HTR-8/SVneo (cell line): Measurements from ENCODE around the gene KRTAP2-1.
"Not testable (repeated sequence)": the region's sequence is repeated elsewhere in the genome, so short reads cannot be mapped to it uniquely, and the experiment has no call there.

ENCODE experiments used
- DNase-seq: peaks from one replicate; pipeline ENCODE4 v3.0.0; 2011; ENCODE audit warnings: low spot score, mixed read lengths; ENCODE audit not compliant: insufficient read length
- FAIRE-seq: peaks from 2 replicates; lab custom pipeline; 2011; peaks lifted over from hg19 to GRCh38; lab: Jason Lieb, UNC

The KRTAP2-1 gene

DNA sequence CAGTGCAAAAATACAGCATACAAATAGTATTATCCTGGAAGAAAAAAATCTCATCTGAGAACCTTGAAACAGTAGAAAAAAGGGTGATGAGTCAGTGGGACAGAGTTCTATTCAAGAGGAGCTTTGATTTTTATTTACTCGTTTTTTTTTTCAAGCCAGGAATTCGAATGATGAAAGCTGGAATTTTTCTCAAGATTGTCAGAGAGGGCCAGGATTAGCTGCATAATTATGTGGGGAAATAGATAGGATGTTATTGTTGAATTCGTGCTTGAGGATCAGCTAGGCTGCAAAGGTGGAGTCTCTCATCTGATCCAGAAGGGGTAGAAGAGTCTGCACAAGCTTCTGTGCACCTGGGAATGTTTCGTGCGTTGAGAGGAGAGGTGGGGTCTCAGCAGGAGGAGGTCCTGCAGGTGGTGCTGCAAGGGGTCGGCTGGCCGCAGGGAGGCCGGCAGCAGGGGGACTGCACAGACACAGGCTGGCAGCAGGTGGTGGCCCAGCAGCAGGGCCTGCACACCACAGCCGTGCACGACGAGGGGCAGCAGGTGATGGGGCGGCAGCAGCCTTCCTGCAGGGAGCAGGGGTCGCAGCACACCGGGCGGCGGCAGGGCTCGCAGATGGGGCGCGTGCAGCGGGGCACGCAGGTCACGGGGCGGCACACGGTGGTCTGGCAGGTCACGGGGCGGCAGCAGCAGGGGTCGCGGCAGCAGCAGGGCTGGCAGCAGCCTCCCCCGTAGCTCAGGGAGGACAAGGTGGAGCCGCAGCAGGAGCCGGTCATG lies 12.3 kb upstream of the KRTAP2-1 start:
- DNase-seq: peak; percentile 45
- FAIRE-seq: not testable (repeated sequence)

DNA sequence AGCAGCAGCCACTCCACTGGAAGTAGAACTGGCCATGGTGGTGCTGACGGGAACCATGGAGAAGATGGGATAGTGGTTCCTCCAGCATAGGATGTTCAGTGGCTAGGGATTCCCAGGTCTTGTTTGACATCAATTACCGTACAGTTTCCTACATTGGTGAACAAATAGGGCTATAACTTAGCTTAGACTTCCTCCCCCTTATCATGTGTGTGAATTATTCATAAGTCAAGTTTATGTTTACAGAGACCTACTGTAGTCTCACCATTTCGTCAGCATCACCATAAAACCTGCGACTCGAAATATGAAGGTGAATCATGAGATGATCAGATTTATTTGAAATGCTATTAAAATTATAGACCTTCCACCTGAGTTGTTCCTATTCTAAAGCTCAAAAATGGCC lies 11.6 kb upstream of the KRTAP2-1 start:
- no peak for DNase-seq
- FAIRE-seq: no peak

DNA sequence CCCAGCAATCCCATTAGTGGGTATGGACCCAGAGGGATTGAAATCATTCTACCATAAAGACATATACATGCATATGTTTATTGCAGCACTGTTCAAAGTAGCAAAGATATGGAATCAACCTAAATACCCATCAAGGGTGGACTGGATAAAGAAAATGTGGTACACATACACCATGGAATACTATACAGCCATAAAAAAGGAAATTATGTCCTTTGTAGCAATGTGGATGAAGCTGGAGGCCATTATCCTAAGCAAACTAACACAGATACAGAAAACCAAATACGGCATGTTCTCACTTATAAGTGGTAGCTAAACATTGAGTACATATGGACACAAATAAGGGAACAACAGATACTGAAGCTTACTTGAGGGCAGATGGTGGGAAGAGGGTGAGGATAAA lies 10.4 kb upstream of the KRTAP2-1 start:
- FAIRE-seq (peak; percentile 64), DNase-seq (no peak)

DNA sequence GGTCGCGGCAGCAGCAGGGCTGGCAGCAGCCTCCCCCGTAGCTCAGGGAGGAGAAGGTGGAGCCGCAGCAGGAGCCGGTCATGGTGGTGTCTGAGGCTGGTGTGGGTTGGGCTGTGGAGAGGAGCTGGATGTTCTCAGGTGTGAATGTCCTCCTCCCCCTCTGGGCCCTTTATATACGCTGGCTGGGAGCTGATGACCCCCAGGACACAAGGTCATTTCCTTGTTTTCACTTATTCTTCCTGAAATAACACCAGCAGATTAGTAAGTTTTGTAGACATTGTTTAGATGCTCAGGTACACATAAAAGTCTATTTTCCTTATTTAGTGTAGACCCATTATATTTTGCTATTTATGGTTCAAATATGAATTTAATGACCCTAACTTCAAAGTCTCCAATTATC lies 8.0 kb upstream of the KRTAP2-1 start, which contains the start of gene KRTAP2-2:
TSS of gene KRTAP2-2 (minus strand) at position 101 of the 400 bp plus-strand sequence. CDS start at position 82, 19 bp downstream.
- not testable (repeated sequence) for FAIRE-seq, DNase-seq

DNA sequence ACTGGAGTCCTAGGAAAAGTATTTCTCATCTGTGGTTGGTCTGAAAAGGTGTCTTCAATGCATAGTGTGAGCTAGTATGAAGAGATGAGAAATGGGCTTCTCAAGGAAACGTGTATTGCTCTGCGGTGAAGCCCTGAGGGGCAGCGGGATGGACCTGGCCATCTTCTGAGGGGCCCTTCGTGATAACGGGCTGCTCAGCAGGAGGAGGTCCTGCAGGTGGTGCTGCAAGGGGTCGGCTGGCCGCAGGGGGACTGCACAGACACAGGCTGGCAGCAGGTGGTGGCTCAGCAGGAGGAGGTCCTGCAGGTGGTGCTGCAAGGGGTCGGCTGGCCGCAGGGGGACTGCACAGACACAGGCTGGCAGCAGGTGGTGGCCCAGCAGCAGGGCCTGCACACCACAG lies 7.4 kb upstream of the KRTAP2-1 start:
- DNase-seq, FAIRE-seq: not testable (repeated sequence)

DNA sequence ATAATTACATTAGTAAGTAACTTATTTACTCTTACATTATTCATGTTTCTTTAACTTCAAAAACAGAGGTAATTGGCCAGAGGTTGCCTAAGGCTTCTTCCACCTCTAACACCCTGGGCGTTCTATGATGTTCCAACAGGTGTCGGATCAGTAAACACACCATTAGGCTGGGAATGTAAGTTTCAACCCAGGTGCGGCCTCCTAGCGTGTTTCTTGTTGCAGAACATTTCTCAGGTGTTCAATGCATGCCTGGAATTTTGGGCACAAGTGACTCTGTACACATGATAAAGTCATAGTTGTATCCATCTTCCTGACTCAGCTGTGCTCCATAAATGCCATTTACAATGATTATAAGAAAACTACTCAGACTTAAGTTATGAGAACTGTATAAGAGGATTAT lies 6.9 kb upstream of the KRTAP2-1 start:
- DNase-seq: no peak
- no peak for FAIRE-seq

DNA sequence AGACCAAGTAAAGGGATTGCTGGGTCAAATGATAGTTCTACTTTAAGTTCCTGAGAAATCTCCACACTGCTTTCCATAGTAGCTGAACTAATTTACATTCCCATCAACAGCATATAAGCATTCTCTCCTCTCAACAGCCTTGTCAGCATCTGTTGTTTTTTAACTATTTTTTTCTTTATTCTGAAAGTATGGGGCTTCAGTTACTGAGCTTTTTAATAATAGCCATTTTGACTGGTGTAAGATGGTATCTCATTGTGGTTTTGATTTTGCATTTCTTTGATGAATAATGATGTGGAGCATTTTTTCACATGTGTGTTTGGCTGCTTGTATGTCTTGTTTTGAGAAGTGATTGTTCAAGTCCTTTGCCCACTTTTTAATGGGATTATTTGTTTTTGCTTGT lies 5.5 kb upstream of the KRTAP2-1 start:
- FAIRE-seq (no peak), DNase-seq (no peak)

DNA sequence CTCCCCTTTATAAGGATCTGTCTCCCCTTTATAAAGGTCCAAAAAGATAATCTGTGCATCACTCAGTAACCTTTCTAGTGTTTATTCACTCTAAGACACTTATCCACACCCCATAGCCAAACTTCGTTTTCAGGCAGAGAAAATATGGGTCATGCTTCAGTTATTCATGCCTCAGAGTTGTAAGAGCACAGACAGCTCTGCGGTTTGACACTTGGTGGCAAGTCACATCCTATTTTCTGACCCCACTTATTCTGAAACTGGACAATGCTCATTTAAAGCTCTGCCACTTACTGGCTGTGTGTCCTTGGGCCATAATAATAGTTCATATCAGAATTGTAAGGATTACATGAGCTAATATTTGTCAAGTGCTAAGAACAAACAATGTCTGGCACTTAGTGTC lies 2.0 kb upstream of the KRTAP2-1 start:
- DNase-seq: peak; percentile 53
- FAIRE-seq: peak; percentile 84

DNA sequence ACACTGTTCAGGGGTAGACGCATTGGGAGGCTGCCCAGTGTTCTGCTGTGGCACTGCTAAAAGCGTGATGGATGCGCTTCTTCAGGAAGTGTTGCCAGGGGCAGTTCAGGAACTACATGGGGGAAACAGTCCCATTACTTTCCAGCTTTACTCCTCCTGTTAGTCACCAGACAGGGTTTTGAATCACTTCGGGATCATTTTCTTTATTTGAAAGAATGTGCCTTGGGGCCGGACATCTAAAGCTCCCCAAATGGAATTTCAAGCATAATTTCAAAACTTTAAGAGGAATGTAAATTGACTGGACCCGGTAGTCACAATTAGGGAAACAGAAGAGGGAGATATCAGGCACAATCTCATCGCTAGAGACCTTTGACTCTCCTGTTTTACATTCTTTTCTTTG lies 1.3 kb upstream of the KRTAP2-1 start:
- DNase-seq: peak; percentile 62
- FAIRE-seq: peak; percentile 68

DNA sequence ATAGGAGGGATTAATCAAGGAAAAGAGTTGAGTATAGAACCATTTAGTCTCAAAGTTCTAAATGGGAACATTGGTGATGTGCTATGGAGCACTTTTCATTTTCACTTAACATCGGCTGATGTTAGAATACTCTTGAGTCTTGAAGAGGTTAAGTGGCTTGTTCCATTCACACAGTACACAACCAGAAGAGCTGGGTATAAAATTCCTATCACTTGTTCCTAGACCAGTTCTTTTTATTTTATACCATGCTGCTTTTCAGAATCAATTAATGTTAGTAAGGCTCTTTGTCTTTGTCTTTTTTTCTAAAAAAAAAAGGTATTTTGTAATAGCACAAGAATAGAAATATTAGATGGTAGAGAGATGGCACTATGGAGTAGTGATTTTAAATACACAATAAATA lies 4.2 kb downstream of the KRTAP2-1 start:
- no peak for FAIRE-seq
- no peak for DNase-seq

DNA sequence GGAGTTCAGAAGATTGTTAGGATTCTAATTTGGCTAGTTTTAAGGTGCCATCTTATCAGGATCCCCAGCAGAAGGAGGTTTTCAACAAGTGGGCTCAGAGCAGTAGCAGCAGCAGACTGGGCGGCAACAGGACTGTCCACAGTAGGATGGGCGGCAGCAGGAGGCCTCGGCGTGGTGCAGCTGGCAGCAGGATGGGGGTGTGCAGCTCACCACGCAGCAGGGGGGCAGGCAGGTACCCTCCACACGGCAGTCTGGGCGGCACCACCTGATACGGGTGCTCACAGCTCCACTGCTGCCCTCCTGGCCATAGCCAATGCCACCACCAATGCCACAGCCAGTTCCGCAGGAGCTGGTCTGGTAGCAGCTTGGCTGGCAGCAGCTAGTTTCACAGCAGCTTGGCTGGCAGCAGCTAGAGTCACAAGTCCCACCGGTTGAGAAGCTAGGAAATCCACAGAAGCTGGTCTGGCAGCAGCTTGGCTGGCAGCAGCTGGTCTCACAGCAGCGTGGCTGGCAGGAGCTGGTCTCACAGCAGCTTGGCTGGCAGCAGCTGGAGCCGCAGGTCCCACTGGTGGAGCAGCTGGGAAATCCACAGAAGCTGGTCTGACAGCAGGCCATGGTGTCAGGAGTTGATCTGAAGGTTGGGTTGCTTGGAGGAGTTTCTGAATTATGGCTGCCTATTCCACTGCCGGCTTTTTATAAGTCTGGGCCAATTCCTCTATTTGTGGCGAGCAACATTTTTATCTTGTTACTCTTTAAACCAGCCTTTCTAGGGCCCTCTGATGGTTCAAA lies 6.1 kb downstream of the KRTAP2-1 start, which contains the start of gene KRTAP1-1:
TSS of gene KRTAP1-1 (minus strand) at position 668 of the 789 bp plus-strand sequence. CDS start at position 615, 53 bp downstream.
- DNase-seq: not testable (repeated sequence)
- FAIRE-seq: peak; percentile 96

DNA sequence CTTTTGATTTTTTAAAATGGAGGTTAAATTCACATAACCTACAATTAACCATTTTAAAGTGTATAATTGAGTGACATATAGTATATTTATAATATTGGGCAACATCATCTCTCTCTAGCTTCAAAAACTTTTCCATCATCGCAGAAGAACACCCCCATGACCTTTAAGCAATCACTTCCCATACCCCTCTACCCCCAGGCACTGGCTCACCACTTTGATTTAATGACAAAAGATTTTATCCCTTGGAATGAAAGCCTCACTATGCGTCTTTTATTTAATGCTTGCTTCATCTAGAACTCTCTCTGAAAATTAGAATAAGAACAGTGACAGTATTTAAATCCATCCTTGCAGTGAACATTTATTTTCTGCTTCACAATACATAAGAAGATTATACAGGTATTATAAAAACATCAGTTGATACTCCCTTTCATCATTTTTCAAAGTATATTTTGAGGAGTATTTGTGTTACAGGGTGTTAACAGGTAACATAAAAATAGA lies 9.2 kb downstream of the KRTAP2-1 start:
- DNase-seq: no peak
- no peak for FAIRE-seq

DNA sequence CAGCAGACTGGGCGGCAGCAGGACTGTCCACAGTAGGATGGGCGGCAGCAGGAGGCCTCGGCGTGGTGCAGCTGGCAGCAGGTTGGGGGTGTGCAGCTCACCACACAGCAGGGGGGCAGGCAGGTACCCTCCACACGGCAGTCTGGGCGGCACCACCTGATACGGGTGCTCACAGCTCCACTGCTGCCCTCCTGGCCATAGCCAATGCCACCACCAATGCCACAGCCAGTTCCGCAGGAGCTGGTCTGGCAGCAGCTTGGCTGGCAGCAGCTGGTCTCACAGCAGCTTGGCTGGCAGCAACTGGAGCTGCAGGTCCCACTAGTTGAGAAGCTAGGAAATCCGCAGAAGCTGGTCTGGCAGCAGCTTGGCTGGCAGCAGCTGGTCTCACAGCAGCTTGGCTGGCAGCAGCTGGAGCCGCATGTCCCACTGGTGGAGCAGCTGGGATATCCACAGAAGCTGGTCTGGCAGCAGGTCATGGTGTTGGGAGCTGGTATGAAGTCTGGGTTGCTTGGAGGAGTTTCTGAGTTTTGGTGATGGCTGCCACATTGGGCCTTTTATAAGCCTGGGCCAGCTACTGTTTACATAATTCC lies 12.7 kb downstream of the KRTAP2-1 start, which contains the start of gene KRTAP1-3:
TSS of gene KRTAP1-3 (minus strand) at position 529 of the 590 bp plus-strand sequence. CDS start at position 476, 53 bp downstream.
- DNase-seq: not testable (repeated sequence)
- FAIRE-seq: peak; percentile 91

DNA sequence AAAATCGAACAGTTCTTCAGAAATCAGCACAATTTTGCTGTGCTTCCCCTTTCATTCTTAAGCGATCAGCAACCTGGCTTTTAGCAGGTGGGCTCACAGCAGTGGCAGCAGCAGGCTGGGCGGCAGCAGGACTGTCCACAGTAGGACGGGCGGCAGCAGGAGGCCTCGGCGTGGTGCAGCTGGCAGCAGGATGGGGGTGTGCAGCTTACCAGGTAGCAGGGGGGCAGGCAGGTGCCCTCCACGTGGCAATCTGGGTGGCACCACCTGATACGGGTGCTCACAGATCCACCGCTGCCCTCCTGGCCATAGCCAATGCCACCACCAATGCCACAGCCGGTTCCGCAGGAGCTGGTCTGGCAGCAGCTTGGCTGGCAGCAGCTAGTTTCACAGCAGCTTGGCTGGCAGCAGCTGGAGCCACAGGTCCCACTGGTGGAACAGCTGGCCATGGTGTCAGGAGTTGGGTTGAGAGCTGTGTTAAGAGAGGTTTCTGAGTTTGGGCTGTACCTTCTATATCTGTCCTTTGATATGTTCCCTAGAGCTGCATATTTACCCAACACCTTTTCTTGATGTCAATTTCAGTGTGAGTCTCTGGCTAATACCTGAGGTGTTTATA lies 17.4 kb downstream of the KRTAP2-1 start, which contains the start of gene KRTAP1-4:
TSS of gene KRTAP1-4 (minus strand) at position 563 of the 613 bp plus-strand sequence. CDS start at position 446, 117 bp downstream.
- peak; percentile 92 for FAIRE-seq
- DNase-seq: no peak

DNA sequence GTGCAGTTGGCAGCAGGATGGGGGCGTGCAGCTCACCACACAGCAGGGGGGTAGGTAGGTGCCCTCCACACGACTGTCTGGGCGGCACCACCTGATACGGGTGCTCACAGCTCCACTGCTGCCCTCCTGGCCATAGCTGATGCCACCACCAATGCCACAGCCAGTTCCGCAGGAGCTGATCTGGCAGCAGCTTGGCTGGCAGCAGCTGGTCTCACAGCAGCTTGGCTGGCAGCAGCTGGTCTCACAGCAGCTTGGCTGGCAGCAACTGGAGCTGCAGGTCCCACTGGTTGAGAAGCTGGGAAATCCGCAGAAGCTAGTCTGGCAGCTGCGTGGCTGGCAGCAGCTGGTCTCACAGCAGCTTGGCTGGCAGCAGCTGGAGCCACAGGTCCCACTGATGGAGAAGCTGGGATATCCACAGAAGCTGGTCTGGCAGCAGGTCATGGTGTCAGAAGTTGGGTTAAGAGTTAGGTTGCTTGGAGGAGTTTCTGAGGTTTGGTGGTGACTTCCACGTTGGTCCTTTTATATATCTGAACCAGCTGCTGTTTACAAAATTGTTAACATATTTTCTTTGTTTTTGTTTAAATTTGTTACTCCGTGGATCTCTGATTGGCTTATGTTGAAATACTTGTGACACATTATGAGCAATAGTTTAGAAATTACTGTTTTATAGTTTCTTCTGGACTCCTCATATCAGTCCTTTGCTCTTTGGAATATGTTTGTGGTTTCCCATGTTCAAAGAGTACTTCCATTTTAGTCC lies 20.2 kb downstream of the KRTAP2-1 start, which contains the start of gene KRTAP1-5:
TSS of gene KRTAP1-5 (minus strand) at position 494 of the 757 bp plus-strand sequence. CDS start at position 441, 53 bp downstream.
- FAIRE-seq: peak; percentile 62
- DNase-seq: no peak

DNA sequence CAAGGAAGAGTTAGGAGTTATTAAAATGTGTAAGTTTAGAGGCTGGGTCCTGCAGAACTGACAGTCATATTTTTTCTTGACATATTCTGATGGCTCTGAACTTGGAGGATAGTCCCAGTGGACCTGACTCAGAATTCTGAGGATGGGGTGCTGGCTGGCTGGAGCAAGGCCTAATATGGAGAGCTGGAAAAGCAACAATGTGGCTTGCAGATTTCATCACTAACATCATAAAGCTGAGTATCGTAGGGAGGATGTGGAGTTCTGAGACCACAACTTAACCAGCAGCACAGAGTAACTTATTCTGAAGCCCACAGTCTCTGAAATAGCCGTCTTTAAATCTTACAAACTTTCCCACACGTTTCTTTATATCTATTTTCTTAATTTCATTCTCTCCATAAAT lies 22.4 kb downstream of the KRTAP2-1 start:
- FAIRE-seq (no peak), DNase-seq (no peak)

DNA sequence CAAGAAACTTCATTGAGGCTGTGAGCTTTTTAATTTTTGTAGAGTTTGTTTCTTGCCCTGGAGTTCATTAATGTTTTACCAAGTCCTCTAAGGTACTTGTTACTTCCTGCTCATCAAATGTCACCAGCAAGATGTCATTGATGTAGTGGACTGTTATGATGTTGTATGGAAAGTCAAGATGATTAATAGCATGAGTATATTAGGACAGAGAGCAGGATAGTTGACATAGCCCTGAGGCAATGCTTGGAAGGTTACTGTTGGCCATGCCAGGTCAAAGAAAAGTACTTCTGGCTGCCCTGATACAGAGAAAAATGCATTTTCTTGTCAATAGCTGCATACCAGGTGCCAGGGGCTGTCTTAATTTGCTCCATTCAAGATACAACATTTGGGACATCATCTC lies 26.8 kb downstream of the KRTAP2-1 start:
- FAIRE-seq: peak; percentile 67
- DNase-seq: no peak

DNA sequence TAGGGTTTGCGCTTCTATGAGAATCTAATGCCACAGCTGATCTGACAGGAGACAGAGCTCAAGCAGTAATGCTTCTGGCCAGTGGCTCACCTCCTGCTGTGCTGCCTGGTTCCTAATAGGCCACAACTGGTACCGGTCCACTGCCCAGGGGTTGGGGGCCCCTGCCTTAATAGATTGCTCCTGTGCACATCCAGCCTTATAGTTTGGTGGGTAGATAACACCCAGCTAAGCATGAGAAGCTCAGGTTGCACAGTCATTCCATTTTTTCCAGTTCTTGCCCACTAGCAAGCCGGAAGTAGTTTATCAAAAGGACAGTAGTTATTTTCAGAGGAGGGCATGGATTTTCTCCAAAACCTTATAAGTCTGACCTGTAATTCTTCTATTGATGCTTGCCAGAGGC lies 27.7 kb downstream of the KRTAP2-1 start:
- FAIRE-seq (no peak), DNase-seq (no peak)

DNA sequence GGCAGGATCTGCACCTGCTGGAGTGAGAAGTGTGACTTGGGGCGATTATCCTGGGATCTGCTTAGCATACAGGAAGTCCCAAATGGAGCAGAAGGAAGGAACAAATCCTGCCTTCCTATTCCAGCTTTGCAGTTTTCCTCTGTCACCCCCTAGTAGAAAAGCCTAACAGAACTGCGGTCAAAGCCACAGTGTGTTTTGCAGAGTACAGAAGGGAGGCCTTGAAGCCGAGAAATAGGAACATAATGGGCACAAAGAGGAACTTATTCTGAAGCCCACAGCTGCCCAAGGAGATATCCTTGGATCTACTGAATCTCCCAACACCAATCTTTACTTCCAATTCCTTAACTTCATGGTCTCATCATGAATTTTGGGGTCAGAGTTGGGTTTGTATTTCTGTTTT lies 28.6 kb downstream of the KRTAP2-1 start:
- DNase-seq (no peak), FAIRE-seq (no peak)
